Loucy (cell line): ENCODE measurements around the gene DRD3.

ENCODE experiments used
- CTCF ChIP-seq: fragments of 200-600 bp; sonication (generic); conservative IDR thresholded peaks from 2 replicates; pipeline ENCODE4 v1.5.1; 2014; ENCODE audit warnings: mild to moderate bottlenecking, antibody characterized with exemption, low read length
- EZH2phosphoT487 ChIP-seq: fragments of 200-600 bp; IDR thresholded peaks from 2 replicates; pipeline ENCODE4 v1.6.1; 2018; ENCODE audit warnings: antibody characterized with exemption, mild to moderate bottlenecking, moderate library complexity, borderline replicate concordance

GRCh38 chr3:114103858-114104257, 75.0 kb downstream of the DRD3 start:
- TF ChIP-seq CTCF (no peak), EZH2phosphoT487 (no peak)
